Omental fat pad (tissue), 4 donors: ENCODE results near the gene RAB40B. TPM values are rescaled to one million over a fixed set of nuclear protein-coding genes. Genes with fewer than 3 reads are reported as not detected.

ENCODE experiments used
- ATAC-seq: fragments of 150-250 bp; one replicate; pipeline ENCODE4 v1.9.1; 2016; ENCODE audit warnings: mild to moderate bottlenecking, moderate library complexity; ENCODE audit not compliant: low FRiP score
- DNase-seq: peaks from one replicate; pipeline ENCODE4 v3.0.0-alpha.2; 2019; ENCODE audit warnings: low spot score
- CTCF ChIP-seq, 3 donors: fragments of 450-650 bp; IDR thresholded peaks; one replicate each; pipeline ENCODE4 v1.5.1; 2016 to 2017; ENCODE audit warnings: antibody characterized with exemption in 3 of 3, mild to moderate bottlenecking in 3 of 3, moderate library complexity in 2 of 3
- total RNA-seq, 4 donors: library from RNA; depleted of rRNA; stranded (reverse); fragments of >200 nt; gene quantifications; one replicate each; pipeline ENCODE4 v1.1.0, GENCODE V29; 2016

The RAB40B gene
- total RNA-seq, 4 donors from 2014 or later = 8.0 to 12.3 (median 9.6) TPM

GRCh38 chr17:82670661-82671450, 27.6 kb downstream of the RAB40B start:
- DNase-seq (no peak), ATAC-seq (no peak)
- TF ChIP-seq CTCF (IDR thresholded peaks at IDR 0.05) = no peak

GRCh38 chr17:82668631-82669099, 29.8 kb downstream of the RAB40B start:
- DNase-seq (no peak), ATAC-seq (peak; percentile 73)
- TF ChIP-seq CTCF (IDR thresholded peaks at IDR 0.05) = no peak

GRCh38 chr17:82668024-82668630, 30.4 kb downstream of the RAB40B start:
- TF ChIP-seq CTCF (IDR thresholded peaks at IDR 0.05) = no peak
- no peak for ATAC-seq
- DNase-seq = no peak

GRCh38 chr17:82667668-82668000, 30.9 kb downstream of the RAB40B start:
- TF ChIP-seq CTCF (IDR thresholded peaks at IDR 0.05) = no peak
- DNase-seq (no peak), ATAC-seq (no peak)

- DNase-seq (no peak), ATAC-seq (no peak)
- TF ChIP-seq CTCF (IDR thresholded peaks at IDR 0.05) = no peak
Observed at GRCh38 chr17:82666931-82667667, 31.4 kb downstream of the RAB40B start.

- no peak for ATAC-seq
- no peak for TF ChIP-seq CTCF (IDR thresholded peaks at IDR 0.05)
Observed at GRCh38 chr17:82665891-82666290, 32.6 kb downstream of the RAB40B start.

More at GRCh38 chr17:82665891-82666290, 32.6 kb downstream of the RAB40B start:
- DNase-seq = no peak
